Gastroesophageal sphincter (tissue), 4 donors: Measurements from ENCODE around the gene LGALSL. TPM values are rescaled to one million over a fixed set of nuclear protein-coding genes. Genes with fewer than 3 reads are reported as not detected.
A peak's percentile ranks its signal among the peaks of the same experiment; 100 is the strongest.

Source experiments
- ATAC-seq: fragments of 150-250 bp; one replicate; pipeline ENCODE4 v1.9.1; 2016; ENCODE audit warnings: mild to moderate bottlenecking, moderate library complexity
- H3K27ac ChIP-seq, 4 donors: fragments of 200-600 bp; sonication (generic) in 3 of 4; 1 replicate in 3 of 4; 2 replicates in 1 of 4; pipeline ENCODE4 v1.5.1; 2016 to 2019
- H3K27me3 ChIP-seq: fragments of 200-600 bp; sonication (generic); one replicate; pipeline ENCODE4 v1.5.1; 2019
- H3K36me3 ChIP-seq, 2 donors: fragments of 200-600 bp; sonication (generic); one replicate each; pipeline ENCODE4 v1.5.1; 2019; ENCODE audit warnings: control low read depth in 1 of 2
- H3K4me1 ChIP-seq, 3 donors: fragments of 200-600 bp; sonication (generic); 1 replicate in 2 of 3; 2 replicates in 1 of 3; pipeline ENCODE4 v1.5.1; 2016 to 2019; ENCODE audit warnings: control low read depth in 2 of 3
- H3K4me3 ChIP-seq, 2 donors: fragments of 200-600 bp; sonication (generic); one replicate each; pipeline ENCODE4 v1.5.1; 2019; ENCODE audit warnings: mild to moderate bottlenecking in 1 of 2, moderate library complexity in 1 of 2
- H3K9me3 ChIP-seq, 3 donors: fragments of 200-600 bp; sonication (generic); one replicate each; pipeline ENCODE4 v1.5.1; 2017 to 2019; ENCODE audit warnings: control low read depth in 2 of 3
- CTCF ChIP-seq, 4 experiments: fragments of 200-600 bp in 2 of 4; fragments of 450-650 bp in 2 of 4; sonication (generic) in 1 of 4; IDR thresholded peaks; one replicate each; pipeline ENCODE4 v1.5.1; 2017 to 2019; ENCODE audit warnings: antibody characterized with exemption in 4 of 4, mild to moderate bottlenecking in 2 of 4, moderate library complexity in 2 of 4
- EP300 ChIP-seq: sonication (generic); formaldehyde crosslinking; IDR thresholded peaks from one replicate; pipeline ENCODE4 v1.6.1; 2017; ENCODE audit warnings: antibody characterized with exemption, mild to moderate bottlenecking
- POLR2A ChIP-seq, 2 donors: fragments of 450-650 bp; IDR thresholded peaks; one replicate each; pipeline ENCODE4 v1.6.1; 2017; ENCODE audit warnings: antibody characterized with exemption in 2 of 2, mild to moderate bottlenecking in 2 of 2, moderate library complexity in 1 of 2
- POLR2AphosphoS5 ChIP-seq: sonication (generic); formaldehyde crosslinking; IDR thresholded peaks from one replicate; pipeline ENCODE4 v1.6.1; 2017; ENCODE audit warnings: antibody characterized with exemption
- WGBS, 2 donors: methylation state at CpG; one replicate each; pipeline ENCODE4 v1.1.5; 2018; ENCODE audit warnings: low coverage in 1 of 2; 5-methylcytosine and 5-hydroxymethylcytosine counted together
- total RNA-seq, 4 donors: library from RNA; depleted of rRNA; stranded (reverse); fragments of >200 nt; gene quantifications; one replicate each; pipeline ENCODE4 v1.1.0, GENCODE V29; 2016

The LGALSL gene
- total RNA-seq, 4 donors from 2014 or later, result 8.3 to 18.1 (median 12.8) TPM

DNA sequence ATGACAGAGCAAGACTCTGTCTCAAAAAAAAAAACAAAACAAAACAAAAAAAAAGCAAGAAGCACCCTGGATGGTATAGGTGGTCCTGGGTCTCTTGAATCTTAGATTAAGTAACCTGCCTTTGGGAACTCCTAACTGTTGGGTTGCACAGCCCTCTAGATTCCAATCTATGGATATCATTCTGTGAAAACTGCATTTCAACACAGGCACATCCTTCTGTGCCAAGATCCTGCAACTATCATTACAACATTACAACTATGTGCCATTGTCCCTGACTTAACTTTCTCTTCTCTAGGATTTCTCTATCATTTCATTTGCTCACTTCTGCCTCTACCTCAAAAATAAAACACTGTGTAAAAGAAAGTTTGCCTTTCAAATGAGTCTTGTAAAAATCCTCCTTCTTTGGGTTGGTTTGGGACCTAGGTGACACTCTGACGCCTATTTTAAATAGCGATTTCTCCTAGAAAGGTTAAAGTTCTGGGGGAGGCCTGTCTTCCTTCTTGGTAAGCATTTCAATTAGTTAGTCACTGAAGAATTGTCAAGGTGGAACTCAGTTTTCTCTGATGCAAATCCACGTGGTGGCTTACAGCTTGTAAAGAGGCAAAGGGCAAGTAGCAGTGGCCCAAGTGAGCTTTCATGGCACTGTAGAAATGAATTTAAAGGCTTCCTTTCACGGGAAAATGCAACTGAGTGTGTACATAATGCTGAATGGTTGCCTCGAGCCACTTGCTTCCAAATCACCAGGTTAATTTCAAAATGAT, 9.2 kb downstream of the LGALSL start:
- no peak overlapping the region for H3K27ac ChIP-seq
- ATAC-seq, result peak; percentile 71

GRCh38 chr2:64463781-64464180, 9.8 kb downstream of the LGALSL start:
- no peak overlapping the region for H3K27ac ChIP-seq
- H3K36me3 ChIP-seq, result peaks cover 0 to 13% of the 10 kb centered on the region in 2 donors
- no peak for ATAC-seq
- H3K9me3 ChIP-seq, result no peaks in the 10 kb centered on the region
- WGBS, 2 donors, result 93 to 100% methylated on average over 1 of the region's 1 CpG
- H3K27me3 ChIP-seq, result no peaks in the 10 kb centered on the region
- TF ChIP-seq CTCF (IDR thresholded peaks at IDR 0.05) (no peak), POLR2AphosphoS5 (no peak), POLR2A (IDR thresholded peaks at IDR 0.05) (no peak), EP300 (no peak)
- no peaks in the 10 kb centered on the region for H3K4me1 ChIP-seq
- no peak overlapping the region for H3K4me3 ChIP-seq

More for the DNA sequence above, 9.2 kb downstream of the LGALSL start:
- Histone ChIP-seq H3K36me3 (peaks cover 0 to 19% of the 10 kb centered on the region in 2 donors), H3K4me1 (no peaks in the 10 kb centered on the region), H3K9me3 (no peaks in the 10 kb centered on the region), H3K4me3 (no peak overlapping the region), H3K27me3 (no peaks in the 10 kb centered on the region)
- no peak for TF ChIP-seq CTCF (IDR thresholded peaks at IDR 0.05)
- no peak for TF ChIP-seq POLR2A (IDR thresholded peaks at IDR 0.05)
- TF ChIP-seq EP300, result no peak
- no peak for TF ChIP-seq POLR2AphosphoS5
- 38 to 90% methylated on average over 2 to 3 of the region's 5 CpGs for WGBS, 2 donors

GRCh38 chr2:64466478-64467085, 12.6 kb downstream of the LGALSL start:
- H3K27ac ChIP-seq, result no peak overlapping the region
- H3K4me3 ChIP-seq, result no peak overlapping the region
- H3K27me3 ChIP-seq, result no peaks in the 10 kb centered on the region
- no peaks in the 10 kb centered on the region for H3K4me1 ChIP-seq
- no peak for ATAC-seq
- H3K9me3 ChIP-seq, result no peaks in the 10 kb centered on the region
- no peaks in the 10 kb centered on the region for H3K36me3 ChIP-seq
- TF ChIP-seq CTCF (IDR thresholded peaks at IDR 0.05), result no peak
- no peak for TF ChIP-seq EP300
- 39 to 58% methylated on average over 5 to 6 of the region's 6 CpGs for WGBS, 2 donors

DNA sequence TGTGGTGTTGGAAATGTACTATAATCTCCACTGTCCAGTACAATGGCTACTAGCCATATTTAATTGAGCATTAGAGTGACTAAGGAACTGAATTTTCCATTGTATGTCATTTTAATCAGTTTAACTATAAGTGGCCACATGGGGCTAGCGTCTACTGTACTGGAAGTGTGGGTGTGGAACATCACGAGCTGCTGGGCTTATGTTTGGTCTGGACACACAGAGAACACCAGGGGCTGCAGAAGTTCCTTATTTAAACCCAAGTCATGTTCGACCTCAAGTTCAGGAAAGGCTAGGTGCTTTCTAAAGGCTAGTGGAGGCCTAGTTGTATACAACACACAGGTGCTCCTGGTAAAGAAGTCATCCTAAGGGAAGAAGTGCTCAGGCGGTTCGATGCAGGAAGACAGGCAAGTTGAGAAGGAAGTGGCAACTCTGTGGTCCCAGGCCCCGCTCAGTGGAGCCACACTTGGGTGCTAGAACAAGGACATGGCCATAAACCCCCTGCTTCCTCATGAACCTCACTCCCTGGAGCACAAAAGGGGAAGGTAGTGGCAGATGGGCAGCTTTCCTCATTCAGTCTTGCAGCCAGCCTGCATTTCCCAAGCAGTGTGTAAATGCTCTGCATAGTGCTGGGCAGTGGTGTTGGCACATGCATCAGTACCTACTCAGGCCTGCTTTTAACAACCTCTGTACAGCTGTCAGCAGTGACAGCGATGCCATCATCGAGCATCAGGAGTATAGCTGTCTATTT, 13.3 kb downstream of the LGALSL start:
- ATAC-seq, result peak; percentile 35
- Histone ChIP-seq H3K4me3 (no peak overlapping the region), H3K9me3 (no peaks in the 10 kb centered on the region), H3K36me3 (no peaks in the 10 kb centered on the region), H3K27me3 (no peaks in the 10 kb centered on the region), H3K4me1 (no peaks in the 10 kb centered on the region), H3K27ac (no peak overlapping the region)
- WGBS, 2 donors, result 77 to 90% methylated on average over 4 to 5 of the region's 8 CpGs
- TF ChIP-seq POLR2AphosphoS5 (no peak), POLR2A (IDR thresholded peaks at IDR 0.05) (no peak), CTCF (IDR thresholded peaks at IDR 0.05) (no peak), EP300 (no peak)
